ENCODE measurements around the gene FGF12. TPM values are rescaled to one million over a fixed set of nuclear protein-coding genes. Genes with fewer than 3 reads are reported as not detected.

The FGF12 gene
- total RNA-seq, 2 experiments from 2014 or later = not detected

DNA sequence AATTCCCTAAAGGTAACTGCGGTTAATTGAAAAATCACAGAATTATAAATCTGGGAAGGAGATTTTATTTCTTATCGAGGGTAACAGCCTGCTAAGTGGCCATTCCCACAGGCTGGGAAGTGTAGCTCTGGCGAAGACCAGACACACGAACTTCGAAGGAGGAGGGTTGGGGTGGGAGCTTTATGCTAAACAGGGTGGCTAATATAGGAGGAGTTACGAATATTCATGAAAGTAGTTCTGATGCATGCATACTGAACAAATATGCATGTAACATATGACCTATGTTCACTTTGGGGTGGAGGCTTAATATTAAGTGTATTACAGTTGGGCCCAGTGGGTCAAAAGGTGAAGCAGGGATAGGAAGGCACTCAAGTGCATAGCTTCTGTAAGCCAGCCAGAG lies 221.6 kb downstream of the FGF12 start:
- H3K27me3 ChIP-seq (ENCODE audit: control insufficient read depth in 1 of 2, insufficient read depth in 2 of 2, low read length in 2 of 2) = no peaks in the 10 kb centered on the region
- Mint-ChIP-seq H3K4me3 (no peak overlapping the region), H3K4me1 (ENCODE audit: low read depth) (no peaks in the 10 kb centered on the region), H3K36me3 (ENCODE audit: low read depth) (no peaks in the 10 kb centered on the region), H3K27ac (no peak overlapping the region), H3K27me3 (peaks cover 27% of the 10 kb centered on the region), H3K9me3 (peaks cover 4% of the 10 kb centered on the region)
- DNase-seq (no peak), ATAC-seq (ENCODE audit: poor library complexity) (no peak)
- no peaks in the 10 kb centered on the region for H3K4me1 ChIP-seq (ENCODE audit: insufficient read depth, low read length)
- intact Hi-C loops (cut with DNase I, micrococcal nuclease) = no loop called here
- H3K36me3 ChIP-seq (ENCODE audit: insufficient read depth, low read length) = no peaks in the 10 kb centered on the region
- H3K4me3 ChIP-seq (ENCODE audit: low read length) = no peak overlapping the region
- CTCF ChIA-PET = no interaction called here
- TF ChIP-seq, protein P1, sequence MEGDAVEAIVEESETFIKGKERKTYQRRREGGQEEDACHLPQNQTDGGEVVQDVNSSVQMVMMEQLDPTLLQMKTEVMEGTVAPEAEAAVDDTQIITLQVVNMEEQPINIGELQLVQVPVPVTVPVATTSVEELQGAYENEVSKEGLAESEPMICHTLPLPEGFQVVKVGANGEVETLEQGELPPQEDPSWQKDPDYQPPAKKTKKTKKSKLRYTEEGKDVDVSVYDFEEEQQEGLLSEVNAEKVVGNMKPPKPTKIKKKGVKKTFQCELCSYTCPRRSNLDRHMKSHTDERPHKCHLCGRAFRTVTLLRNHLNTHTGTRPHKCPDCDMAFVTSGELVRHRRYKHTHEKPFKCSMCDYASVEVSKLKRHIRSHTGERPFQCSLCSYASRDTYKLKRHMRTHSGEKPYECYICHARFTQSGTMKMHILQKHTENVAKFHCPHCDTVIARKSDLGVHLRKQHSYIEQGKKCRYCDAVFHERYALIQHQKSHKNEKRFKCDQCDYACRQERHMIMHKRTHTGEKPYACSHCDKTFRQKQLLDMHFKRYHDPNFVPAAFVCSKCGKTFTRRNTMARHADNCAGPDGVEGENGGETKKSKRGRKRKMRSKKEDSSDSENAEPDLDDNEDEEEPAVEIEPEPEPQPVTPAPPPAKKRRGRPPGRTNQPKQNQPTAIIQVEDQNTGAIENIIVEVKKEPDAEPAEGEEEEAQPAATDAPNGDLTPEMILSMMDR (IDR thresholded peaks at IDR 0.05) = no peak
- no peaks in the 10 kb centered on the region for H3K9me3 ChIP-seq (ENCODE audit: control insufficient read depth in 1 of 2, insufficient read depth in 1 of 2, low read length in 2 of 2)
- POLR2A ChIA-PET = no interaction called here
- H3K27ac ChIP-seq (ENCODE audit: low read depth in 1 of 2, low read length in 2 of 2) = no peak overlapping the region

DNA sequence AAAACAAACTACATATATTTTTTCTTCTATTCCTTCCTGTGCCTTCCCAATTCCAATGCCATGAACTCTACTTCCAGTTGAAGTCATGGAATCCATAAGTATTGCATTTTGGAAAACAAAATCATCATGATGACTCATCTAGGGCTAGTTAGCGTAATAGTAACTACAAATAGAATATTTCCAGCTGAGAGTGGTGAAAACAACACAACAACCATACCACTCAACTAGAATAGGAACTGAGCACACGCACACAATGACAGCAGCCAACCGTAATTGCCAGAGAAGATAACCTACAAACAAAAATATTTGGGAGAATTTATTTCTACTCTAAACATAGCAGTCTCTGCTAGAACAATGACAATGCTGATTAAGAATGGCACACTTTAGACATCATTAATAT lies 225.9 kb downstream of the FGF12 start:
- Histone ChIP-seq H3K4me3 (ENCODE audit: low read length) (no peak overlapping the region), H3K36me3 (ENCODE audit: insufficient read depth, low read length) (no peaks in the 10 kb centered on the region), H3K27ac (ENCODE audit: low read depth in 1 of 2, low read length in 2 of 2) (no peak overlapping the region), H3K4me1 (ENCODE audit: insufficient read depth, low read length) (no peaks in the 10 kb centered on the region), H3K27me3 (ENCODE audit: control insufficient read depth in 1 of 2, insufficient read depth in 2 of 2, low read length in 2 of 2) (no peaks in the 10 kb centered on the region), H3K9me3 (ENCODE audit: control insufficient read depth in 1 of 2, insufficient read depth in 1 of 2, low read length in 2 of 2) (no peaks in the 10 kb centered on the region)
- ChIA-PET CTCF (no interaction called here), POLR2A (no interaction called here)
- no peaks in the 10 kb centered on the region for H3K9me3 Mint-ChIP-seq
- peaks cover 7% of the 10 kb centered on the region for H3K27me3 Mint-ChIP-seq
- TF ChIP-seq, protein P1 (IDR thresholded peaks at IDR 0.05) = no peak
- intact Hi-C loops (cut with DNase I, micrococcal nuclease) = no loop called here
- DNase-seq (no peak), ATAC-seq (ENCODE audit: poor library complexity) (no peak)
- H3K4me3 Mint-ChIP-seq = no peak overlapping the region
- H3K4me1 Mint-ChIP-seq (ENCODE audit: low read depth) = no peaks in the 10 kb centered on the region
- H3K27ac Mint-ChIP-seq = no peak overlapping the region
- H3K36me3 Mint-ChIP-seq (ENCODE audit: low read depth) = no peaks in the 10 kb centered on the region

DNA sequence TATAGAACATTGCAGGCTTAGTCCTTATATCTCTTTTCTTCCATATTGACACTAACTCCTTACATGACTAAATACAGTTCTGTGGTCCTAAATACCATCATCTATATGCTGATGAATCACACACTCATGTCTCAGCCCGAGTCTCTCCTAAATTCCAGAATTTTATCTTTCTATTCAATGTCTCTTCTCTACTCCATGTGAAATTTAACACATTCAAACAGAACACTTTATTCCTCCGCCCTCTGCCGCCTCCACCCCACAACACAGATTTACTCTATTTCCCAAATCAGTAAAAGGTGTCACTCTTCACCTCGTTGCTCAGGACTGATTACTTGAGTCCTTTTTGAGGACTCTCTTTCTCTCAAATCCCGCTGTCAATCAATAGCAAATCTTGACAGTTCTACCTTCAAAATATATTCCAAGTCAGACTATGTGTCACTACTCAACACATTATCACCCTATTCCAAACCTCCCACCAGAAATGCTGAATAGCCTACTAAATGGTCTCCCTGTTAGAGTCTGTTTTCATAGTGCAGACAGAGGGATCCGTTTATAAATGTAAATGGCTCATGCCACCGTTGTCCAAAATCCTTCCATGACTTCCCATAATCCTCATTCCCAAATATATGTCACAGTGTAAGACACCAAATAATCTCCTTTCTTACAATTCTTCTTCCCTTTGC lies 230.3 kb downstream of the FGF12 start:
- H3K36me3 ChIP-seq (ENCODE audit: insufficient read depth, low read length) = no peaks in the 10 kb centered on the region
- no peaks in the 10 kb centered on the region for H3K36me3 Mint-ChIP-seq (ENCODE audit: low read depth)
- H3K27ac Mint-ChIP-seq = no peak overlapping the region
- POLR2A ChIA-PET = no interaction called here
- H3K9me3 ChIP-seq (ENCODE audit: control insufficient read depth in 1 of 2, insufficient read depth in 1 of 2, low read length in 2 of 2) = no peaks in the 10 kb centered on the region
- H3K9me3 Mint-ChIP-seq = no peaks in the 10 kb centered on the region
- DNase-seq (no peak), ATAC-seq (ENCODE audit: poor library complexity) (no peak)
- no peaks in the 10 kb centered on the region for H3K27me3 ChIP-seq (ENCODE audit: control insufficient read depth in 1 of 2, insufficient read depth in 2 of 2, low read length in 2 of 2)
- TF ChIP-seq, protein P1 (IDR thresholded peaks at IDR 0.05) = no peak
- peaks cover 7% of the 10 kb centered on the region for H3K27me3 Mint-ChIP-seq
- no peak overlapping the region for H3K4me3 ChIP-seq (ENCODE audit: low read length)
- CTCF ChIA-PET = no interaction called here
- H3K27ac ChIP-seq (ENCODE audit: low read depth in 1 of 2, low read length in 2 of 2) = no peak overlapping the region
- intact Hi-C loops (cut with DNase I, micrococcal nuclease) = no loop called here
- H3K4me1 Mint-ChIP-seq (ENCODE audit: low read depth) = no peaks in the 10 kb centered on the region
- H3K4me3 Mint-ChIP-seq = no peak overlapping the region
- no peaks in the 10 kb centered on the region for H3K4me1 ChIP-seq (ENCODE audit: insufficient read depth, low read length)
